ENCODE results near the gene LRP1B.

GRCh38 chr2:141271346-141271745, 859.5 kb downstream of the LRP1B start:
- TF ChIP-seq CTCF (IDR thresholded peaks at IDR 0.05; ENCODE audit: borderline replicate concordance, extremely low read depth, low read length, poor library complexity, severe bottlenecking): no peak
- no peak for TF ChIP-seq EZH2 (IDR thresholded peaks at IDR 0.05; ENCODE audit: borderline replicate concordance, low read depth, low read length, severe bottlenecking)

Data from DND-41 (cell line).